Astrocyte (in vitro differentiated cells and primary cell): ENCODE data around the gene POU6F2. TPM values are rescaled to one million over a fixed set of nuclear protein-coding genes. Genes with fewer than 3 reads are reported as not detected.

Experiments used
- DNase-seq: peaks from one replicate; pipeline ENCODE4 v3.0.0-alpha.2; 2010; ENCODE audit warnings: low read depth
- FAIRE-seq: peaks from 2 replicates; lab custom pipeline; 2011; peaks lifted over from hg19 to GRCh38; lab: Jason Lieb, UNC
- H2AFZ ChIP-seq: 2 replicates; pipeline ENCODE4 v1.6.0; 2012; ENCODE audit warnings: low read depth, low read length, inconsistent platforms
- H3K27ac ChIP-seq: 2 replicates; pipeline ENCODE4 v1.5.1; 2011; ENCODE audit warnings: low read depth, low read length, inconsistent platforms
- H3K27me3 ChIP-seq: 2 replicates; pipeline ENCODE4 v1.6.0; 2011; ENCODE audit warnings: low read length, inconsistent platforms; ENCODE audit not compliant: insufficient read depth
- H3K36me3 ChIP-seq: 2 replicates; pipeline ENCODE4 v1.5.1; 2011; ENCODE audit warnings: low read length, inconsistent platforms; ENCODE audit not compliant: insufficient read depth
- H3K4me1 ChIP-seq: 2 replicates; pipeline ENCODE4 v1.5.1; 2011; ENCODE audit warnings: low read length, inconsistent platforms; ENCODE audit not compliant: insufficient read depth
- H3K4me2 ChIP-seq: 2 replicates; pipeline ENCODE4 v1.6.0; 2012; ENCODE audit warnings: low read length, inconsistent platforms
- H3K4me3 ChIP-seq: 2 replicates; pipeline ENCODE4 v1.5.1; 2011; ENCODE audit warnings: low read depth, mild to moderate bottlenecking, low read length, inconsistent platforms; ENCODE audit not compliant: insufficient read depth
- H3K79me2 ChIP-seq: 2 replicates; pipeline ENCODE4 v1.6.0; 2012; ENCODE audit warnings: mild to moderate bottlenecking, low read length, inconsistent platforms; ENCODE audit not compliant: insufficient read depth
- H3K9ac ChIP-seq: 2 replicates; pipeline ENCODE4 v1.6.0; 2012; ENCODE audit warnings: mild to moderate bottlenecking, low read length, inconsistent platforms
- H3K9me3 ChIP-seq: 2 replicates; pipeline ENCODE4 v1.5.1; 2012; ENCODE audit warnings: low read depth, mild to moderate bottlenecking, low read length, inconsistent platforms; ENCODE audit not compliant: insufficient read depth
- H4K20me1 ChIP-seq: 2 replicates; pipeline ENCODE4 v1.6.0; 2012; ENCODE audit warnings: low read length, inconsistent platforms; ENCODE audit not compliant: insufficient read depth
- H3K27ac Mint-ChIP-seq: one replicate; pipeline ENCODE4 v1.8.0; 2021; ENCODE audit warnings: mild to moderate bottlenecking, mixed read lengths; ENCODE audit not compliant: unreplicated experiment
- H3K27me3 Mint-ChIP-seq: one replicate; pipeline ENCODE4 v1.8.0; 2021; ENCODE audit warnings: low read depth, mixed read lengths; ENCODE audit not compliant: unreplicated experiment
- H3K36me3 Mint-ChIP-seq: one replicate; pipeline ENCODE4 v1.8.0; 2021; ENCODE audit warnings: low read depth, mixed read lengths; ENCODE audit not compliant: unreplicated experiment
- H3K4me1 Mint-ChIP-seq: one replicate; pipeline ENCODE4 v1.8.0; 2021; ENCODE audit warnings: low read depth, mixed read lengths; ENCODE audit not compliant: unreplicated experiment
- H3K4me3 Mint-ChIP-seq: one replicate; pipeline ENCODE4 v1.8.0; 2021; ENCODE audit warnings: mild to moderate bottlenecking, moderate library complexity, mixed read lengths; ENCODE audit not compliant: unreplicated experiment
- H3K9me3 Mint-ChIP-seq: one replicate; pipeline ENCODE4 v1.8.0; 2021; ENCODE audit warnings: mild to moderate bottlenecking, mixed read lengths; ENCODE audit not compliant: unreplicated experiment
- EZH2 ChIP-seq: IDR thresholded peaks from 2 replicates; pipeline ENCODE4 v1.6.1; 2012; ENCODE audit warnings: mild to moderate bottlenecking, low read length, inconsistent platforms; ENCODE audit not compliant: insufficient read depth
- total RNA-seq: library from RNA; stranded (reverse); gene quantifications from 2 replicates; pipeline ENCODE4 v1.2.1, GENCODE V29; 2021
- TF ChIP-seq, protein P1 (sequence below): IDR thresholded peaks from 2 replicates; pipeline ENCODE4 v1.5.1; 2011; ENCODE audit warnings: low read depth, mild to moderate bottlenecking, inconsistent platforms, low read length, moderate library complexity; ENCODE audit not compliant: insufficient read depth

Gene POU6F2
- total RNA-seq, 1 donor from 2014 or later: 0.45 TPM

DNA sequence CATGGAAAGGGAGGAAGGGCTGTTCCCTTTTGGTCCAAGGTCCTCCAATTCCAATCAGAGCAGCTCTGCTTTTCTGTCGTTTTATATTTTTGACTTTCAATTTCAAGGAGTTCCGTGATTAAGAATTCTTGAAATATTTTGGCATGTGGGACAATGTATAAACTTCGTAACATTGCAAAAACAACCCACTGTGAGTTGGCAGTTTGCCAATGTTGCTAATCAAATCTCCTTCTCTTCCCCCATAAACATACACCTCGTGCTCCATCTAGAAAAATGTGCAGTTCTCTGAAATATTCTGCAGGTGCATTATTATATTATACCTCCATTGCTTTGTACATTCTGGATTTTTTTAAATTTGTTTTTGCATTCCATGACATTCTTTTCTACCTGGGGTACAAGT, 49.8 kb downstream of the POU6F2 start:
- H3K4me2 ChIP-seq: peak overlapping the region; percentile 12
- TF ChIP-seq, protein P1, sequence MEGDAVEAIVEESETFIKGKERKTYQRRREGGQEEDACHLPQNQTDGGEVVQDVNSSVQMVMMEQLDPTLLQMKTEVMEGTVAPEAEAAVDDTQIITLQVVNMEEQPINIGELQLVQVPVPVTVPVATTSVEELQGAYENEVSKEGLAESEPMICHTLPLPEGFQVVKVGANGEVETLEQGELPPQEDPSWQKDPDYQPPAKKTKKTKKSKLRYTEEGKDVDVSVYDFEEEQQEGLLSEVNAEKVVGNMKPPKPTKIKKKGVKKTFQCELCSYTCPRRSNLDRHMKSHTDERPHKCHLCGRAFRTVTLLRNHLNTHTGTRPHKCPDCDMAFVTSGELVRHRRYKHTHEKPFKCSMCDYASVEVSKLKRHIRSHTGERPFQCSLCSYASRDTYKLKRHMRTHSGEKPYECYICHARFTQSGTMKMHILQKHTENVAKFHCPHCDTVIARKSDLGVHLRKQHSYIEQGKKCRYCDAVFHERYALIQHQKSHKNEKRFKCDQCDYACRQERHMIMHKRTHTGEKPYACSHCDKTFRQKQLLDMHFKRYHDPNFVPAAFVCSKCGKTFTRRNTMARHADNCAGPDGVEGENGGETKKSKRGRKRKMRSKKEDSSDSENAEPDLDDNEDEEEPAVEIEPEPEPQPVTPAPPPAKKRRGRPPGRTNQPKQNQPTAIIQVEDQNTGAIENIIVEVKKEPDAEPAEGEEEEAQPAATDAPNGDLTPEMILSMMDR: no peak
- TF ChIP-seq EZH2: no peak
- no peak for DNase-seq
- Mint-ChIP-seq H3K4me1 (no peaks in the 10 kb centered on the region), H3K4me3 (no peak overlapping the region), H3K36me3 (no peaks in the 10 kb centered on the region), H3K27ac (no peak overlapping the region), H3K9me3 (peaks cover 1% of the 10 kb centered on the region), H3K27me3 (no peaks in the 10 kb centered on the region)
- no peaks in the 10 kb centered on the region for H3K4me1 ChIP-seq
- H3K36me3 ChIP-seq: no peaks in the 10 kb centered on the region
- no peak overlapping the region for H3K9ac ChIP-seq
- no peak for FAIRE-seq
- H3K27me3 ChIP-seq: no peaks in the 10 kb centered on the region
- no peak overlapping the region for H2AFZ ChIP-seq
- H4K20me1 ChIP-seq: no peaks in the 10 kb centered on the region
- H3K27ac ChIP-seq: no peak overlapping the region
- H3K9me3 ChIP-seq: peaks cover 2% of the 10 kb centered on the region
- H3K79me2 ChIP-seq: no peaks in the 10 kb centered on the region
- no peak overlapping the region for H3K4me3 ChIP-seq

DNA sequence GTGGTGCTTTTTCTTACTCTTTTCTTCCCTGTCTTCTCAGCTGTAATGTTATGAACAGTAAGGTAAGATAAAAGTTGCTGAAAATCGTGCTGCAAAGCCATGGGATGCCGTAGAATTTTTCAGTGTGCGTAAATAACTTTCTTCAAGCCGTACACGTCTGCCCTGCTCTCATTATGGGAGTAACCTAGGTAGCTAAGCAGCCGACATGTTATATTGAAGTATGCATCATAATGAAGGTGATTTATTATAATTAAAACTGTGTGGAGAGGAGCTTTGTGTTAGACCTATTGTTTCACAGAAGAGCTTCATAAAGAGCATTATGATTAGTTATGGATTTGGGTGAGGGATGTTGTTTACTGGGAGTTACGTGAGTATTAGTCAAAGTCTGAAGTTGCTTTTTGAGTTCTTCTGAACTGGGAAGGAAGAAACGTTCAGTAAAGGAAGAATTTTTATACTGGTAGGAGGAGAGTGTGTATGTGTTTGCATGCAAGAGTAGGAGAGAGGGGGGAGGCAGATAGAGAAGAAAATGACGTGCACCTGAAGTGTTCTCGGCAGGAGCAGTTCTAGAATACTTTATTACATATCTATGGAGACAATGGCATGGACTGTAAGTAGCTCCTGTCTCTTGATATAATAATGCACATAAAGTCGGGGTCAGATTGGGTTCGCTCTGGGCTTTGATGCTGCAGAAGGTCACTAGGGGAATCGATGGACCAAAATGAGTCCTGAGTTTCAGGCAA, 56.3 kb downstream of the POU6F2 start:
- no peaks in the 10 kb centered on the region for H3K36me3 Mint-ChIP-seq
- peaks cover 17% of the 10 kb centered on the region for H3K27me3 ChIP-seq
- no peaks in the 10 kb centered on the region for H3K9me3 ChIP-seq
- no peak overlapping the region for H3K4me3 Mint-ChIP-seq
- H2AFZ ChIP-seq: no peak overlapping the region
- FAIRE-seq (no peak), DNase-seq (no peak)
- H3K79me2 ChIP-seq: no peaks in the 10 kb centered on the region
- no peaks in the 10 kb centered on the region for H3K36me3 ChIP-seq
- H3K27me3 Mint-ChIP-seq: no peaks in the 10 kb centered on the region
- H3K4me3 ChIP-seq: no peak overlapping the region
- H3K9ac ChIP-seq: no peak overlapping the region
- H3K4me1 ChIP-seq: no peaks in the 10 kb centered on the region
- H3K9me3 Mint-ChIP-seq: no peaks in the 10 kb centered on the region
- no peaks in the 10 kb centered on the region for H4K20me1 ChIP-seq
- H3K4me1 Mint-ChIP-seq: no peaks in the 10 kb centered on the region
- no peak overlapping the region for H3K4me2 ChIP-seq
- TF ChIP-seq EZH2: no peak
- TF ChIP-seq, protein P1: no peak
- no peak overlapping the region for H3K27ac ChIP-seq
- H3K27ac Mint-ChIP-seq: no peak overlapping the region

DNA sequence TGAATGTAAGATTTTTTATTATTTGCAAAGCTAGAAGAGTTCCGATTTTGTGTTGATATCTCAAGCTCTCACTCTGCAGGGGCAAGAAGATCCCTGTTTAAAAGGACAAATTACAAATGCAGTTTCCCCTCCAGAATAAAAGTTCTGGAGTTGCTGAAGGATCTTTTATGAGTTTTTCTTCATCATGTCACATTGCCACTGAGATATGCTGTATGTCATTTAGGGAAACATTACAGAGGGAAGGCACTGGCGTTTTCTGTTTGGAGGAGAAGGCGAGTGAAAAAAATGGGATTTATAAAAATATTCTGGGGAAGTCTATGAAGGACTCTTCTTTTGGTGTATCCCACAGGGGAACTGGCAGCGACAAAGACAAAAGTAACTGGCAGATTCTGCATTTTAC, 57.4 kb downstream of the POU6F2 start:
- H3K27ac Mint-ChIP-seq: no peak overlapping the region

More for the DNA sequence above, 57.4 kb downstream of the POU6F2 start:
- H3K79me2 ChIP-seq: no peaks in the 10 kb centered on the region
- no peaks in the 10 kb centered on the region for H3K9me3 ChIP-seq
- Mint-ChIP-seq H3K9me3 (no peaks in the 10 kb centered on the region), H3K4me1 (no peaks in the 10 kb centered on the region), H3K36me3 (no peaks in the 10 kb centered on the region), H3K4me3 (no peak overlapping the region), H3K27me3 (no peaks in the 10 kb centered on the region)
- H3K27me3 ChIP-seq: peaks cover 17% of the 10 kb centered on the region
- H2AFZ ChIP-seq: no peak overlapping the region
- no peaks in the 10 kb centered on the region for H4K20me1 ChIP-seq
- H3K36me3 ChIP-seq: no peaks in the 10 kb centered on the region
- TF ChIP-seq, protein P1: no peak
- H3K27ac ChIP-seq: no peak overlapping the region
- H3K4me3 ChIP-seq: no peak overlapping the region
- no peaks in the 10 kb centered on the region for H3K4me1 ChIP-seq
- H3K9ac ChIP-seq: no peak overlapping the region
- DNase-seq: no peak
- no peak overlapping the region for H3K4me2 ChIP-seq
- no peak for FAIRE-seq
